Transverse colon (tissue), 4 donors: Measurements from ENCODE around the gene BTD. TPM values are rescaled to one million over a fixed set of nuclear protein-coding genes. Genes with fewer than 3 reads are reported as not detected.

Experiments used
- DNase-seq: peaks from one replicate; pipeline ENCODE4 v3.0.0-alpha.2; 2019
- H3K27ac ChIP-seq, 4 donors: fragments of 200-600 bp; sonication (generic); 2 replicates each; pipeline ENCODE4 v1.5.1; 2016 to 2018; ENCODE audit warnings: inconsistent platforms in 4 of 4
- H3K27me3 ChIP-seq: fragments of 200-600 bp; sonication (generic); 2 replicates; pipeline ENCODE4 v1.5.1; 2017; ENCODE audit warnings: inconsistent platforms
- H3K36me3 ChIP-seq, 4 donors: fragments of 200-600 bp; sonication (generic); 2 replicates each; pipeline ENCODE4 v1.5.1; 2017 to 2019; ENCODE audit warnings: inconsistent platforms in 4 of 4
- H3K4me1 ChIP-seq, 4 donors: fragments of 200-600 bp; sonication (generic); 2 replicates each; pipeline ENCODE4 v1.5.1; 2017 to 2020; ENCODE audit warnings: inconsistent platforms in 4 of 4
- H3K4me3 ChIP-seq, 4 donors: fragments of 200-600 bp; sonication (generic); 1 replicate in 1 of 4; 2 replicates in 3 of 4; pipeline versions ENCODE4 v1.5.1 to v1.6.1; 2017 to 2019; ENCODE audit warnings: inconsistent platforms in 4 of 4
- H3K9me3 ChIP-seq, 2 donors: fragments of 200-600 bp; sonication (generic); 2 replicates each; pipeline ENCODE4 v1.5.1; 2017 to 2019; ENCODE audit warnings: inconsistent platforms in 2 of 2
- CTCF ChIP-seq, 5 experiments: fragments of 200-600 bp in 3 of 5; fragments of 450-650 bp in 2 of 5; sonication (generic) in 3 of 5; IDR thresholded peaks; 1 replicate in 2 of 5; 2 replicates in 3 of 5; pipeline ENCODE4 v1.5.1; 2016 to 2017; ENCODE audit warnings: antibody characterized with exemption in 5 of 5, inconsistent platforms in 3 of 5, mild to moderate bottlenecking in 2 of 5, moderate library complexity in 1 of 5
- EP300 ChIP-seq: sonication (generic); formaldehyde crosslinking; IDR thresholded peaks from one replicate; pipeline ENCODE4 v1.6.1; 2017; ENCODE audit warnings: antibody characterized with exemption, low read depth
- POLR2A ChIP-seq: fragments of 450-650 bp; IDR thresholded peaks from one replicate; pipeline ENCODE4 v1.6.1; 2016; ENCODE audit warnings: antibody characterized with exemption, mild to moderate bottlenecking, moderate library complexity
- POLR2AphosphoS5 ChIP-seq, 3 donors: sonication (generic); formaldehyde crosslinking; IDR thresholded peaks; one replicate each; pipeline ENCODE4 v1.6.1; 2016; ENCODE audit warnings: antibody characterized with exemption in 3 of 3
- WGBS, 2 donors: methylation state at CpG; one replicate each; pipeline ENCODE4 v1.1.5; 2018; ENCODE audit warnings: low coverage in 1 of 2; 5-methylcytosine and 5-hydroxymethylcytosine counted together
- in situ Hi-C, 4 donors: fragments of 200-750 bp; cut with MboI; loops; one replicate each; pipeline versions ENCODE4 v1.15.0 to v1.15.1; 2017; ENCODE audit warnings: low sequenced_read_pairs in 3 of 4, low pct_ligation_motif_present in 1 of 4, low pct_unique_long_range_greater_than_20kb in 1 of 4
- intact Hi-C: fragments of 100-400 bp; cut with DNase I; formaldehyde crosslinking; loops from one replicate; pipeline ENCODE4 v1.15.1; 2023; ENCODE audit warnings: low total_unique reads
- total RNA-seq, 4 donors: library from RNA; depleted of rRNA; stranded (reverse); fragments of >200 nt; gene quantifications; one replicate each; pipeline ENCODE4 v1.1.0, GENCODE V29; 2016

Gene BTD
- total RNA-seq, 4 donors from 2014 or later: 21.3 to 49.6 (median 36.3) TPM

GRCh38 chr3:15628967-15629366, 27.4 kb downstream of the BTD start:
- H3K27me3 ChIP-seq: no peaks in the 10 kb centered on the region
- H3K36me3 ChIP-seq: no peaks in the 10 kb centered on the region
- no peak for DNase-seq
- H3K9me3 ChIP-seq: no peaks in the 10 kb centered on the region
- TF ChIP-seq POLR2A (no peak), CTCF (IDR thresholded peaks at IDR 0.05) (no peak), EP300 (no peak), POLR2AphosphoS5 (IDR thresholded peaks at IDR 0.05) (no peak)
- H3K27ac ChIP-seq: no peak overlapping the region
- peaks cover 0 to 16% (median 3%) of the 10 kb centered on the region in 4 donors for H3K4me1 ChIP-seq
- intact Hi-C loops: loop anchor here (5.0 kb wide), 1 partner anchor 183 kb away; no protein-coding TSS in a partner anchor
- H3K4me3 ChIP-seq: no peak overlapping the region
- in situ Hi-C loops: loop anchor here in 2 of 4 donors (5.0 to 25.0 kb wide), 3 partner anchors 183 to 633 kb away; partner anchors contain the start of genes DPH3 (in 1 of the 2) and OXNAD1 (in 1 of the 2)

- 36 to 38% methylated on average over 10 of the region's 10 CpGs for WGBS, 2 donors
- in situ Hi-C loops (loop anchor here (5.0 to 25.0 kb wide), 4 partner anchors 175 to 632 kb away; partner anchors contain the start of genes DPH3 (in 1 of the 4) and OXNAD1 (in 1 of the 4)), intact Hi-C loops (loop anchor here (5.0 kb wide), 1 partner anchor 182 kb away; no protein-coding TSS in a partner anchor)
- Histone ChIP-seq H3K4me3 (peak overlapping the region in 1 of 4 donors; percentile 26), H3K36me3 (no peaks in the 10 kb centered on the region), H3K4me1 (peaks cover 0 to 24% (median 4%) of the 10 kb centered on the region in 4 donors), H3K27me3 (no peaks in the 10 kb centered on the region), H3K9me3 (no peaks in the 10 kb centered on the region), H3K27ac (peak overlapping the region; percentile 24 to 61 (median 30))
- TF ChIP-seq POLR2A (no peak), EP300 (no peak), CTCF (IDR thresholded peaks at IDR 0.05) (peak; percentile 59 to 83 (median 67)), POLR2AphosphoS5 (IDR thresholded peaks at IDR 0.05) (peak in 1 of 3 donors; percentile 10)
- DNase-seq: peak; percentile 65
Observed at GRCh38 chr3:15629860-15630597, 28.5 kb downstream of the BTD start.

GRCh38 chr3:15630646-15631350, 29.3 kb downstream of the BTD start:
- DNase-seq: no peak
- intact Hi-C loops: no loop called here
- WGBS, 2 donors: 27 to 30% methylated on average over 8 of the region's 8 CpGs
- H3K4me3 ChIP-seq: peak overlapping the region in 1 of 4 donors; percentile 26
- in situ Hi-C loops: loop anchor here (5.0 to 25.0 kb wide), 4 partner anchors 174 to 632 kb away; partner anchors contain the start of genes DPH3 (in 1 of the 4) and OXNAD1 (in 1 of the 4)
- TF ChIP-seq CTCF (IDR thresholded peaks at IDR 0.05): no peak
- no peak for TF ChIP-seq EP300
- no peak for TF ChIP-seq POLR2A
- TF ChIP-seq POLR2AphosphoS5 (IDR thresholded peaks at IDR 0.05): no peak
- H3K27me3 ChIP-seq: no peaks in the 10 kb centered on the region
- H3K4me1 ChIP-seq: peaks cover 4 to 29% (median 7%) of the 10 kb centered on the region in 4 donors
- no peaks in the 10 kb centered on the region for H3K9me3 ChIP-seq
- no peaks in the 10 kb centered on the region for H3K36me3 ChIP-seq
- H3K27ac ChIP-seq: peak overlapping the region; percentile 24 to 61 (median 30)
